ENCODE measurements around the gene PRPF39.

PRPF39 gene

DNA sequence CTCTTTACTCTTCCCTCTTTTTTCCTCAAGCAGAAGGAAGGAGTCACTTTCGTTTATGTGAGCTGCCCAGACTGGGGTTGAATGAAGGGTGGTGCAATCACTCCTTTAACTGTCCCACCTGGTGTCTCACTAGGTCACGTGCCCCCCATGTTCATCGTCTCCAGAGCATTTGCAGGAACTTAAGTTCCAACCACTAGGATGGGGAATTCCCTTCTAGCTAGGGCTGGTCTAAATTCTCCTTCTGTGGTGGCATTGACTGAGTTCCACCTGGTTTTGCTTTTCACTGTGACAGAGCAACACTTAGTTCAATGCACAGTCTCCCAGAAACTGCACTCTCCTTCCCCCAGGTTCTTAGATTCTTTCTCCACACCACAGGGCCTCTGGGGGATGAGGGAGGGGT is 61.3 kb downstream of the PRPF39 start:
- DNase-seq (ENCODE audit: low read depth): no peak
- no peak overlapping the region for H3K4me3 ChIP-seq (ENCODE audit: low read length)
- no peak for TF ChIP-seq CTCF (conservative IDR thresholded peaks at IDR 0.05; ENCODE audit: low read depth, low read length)

DNA sequence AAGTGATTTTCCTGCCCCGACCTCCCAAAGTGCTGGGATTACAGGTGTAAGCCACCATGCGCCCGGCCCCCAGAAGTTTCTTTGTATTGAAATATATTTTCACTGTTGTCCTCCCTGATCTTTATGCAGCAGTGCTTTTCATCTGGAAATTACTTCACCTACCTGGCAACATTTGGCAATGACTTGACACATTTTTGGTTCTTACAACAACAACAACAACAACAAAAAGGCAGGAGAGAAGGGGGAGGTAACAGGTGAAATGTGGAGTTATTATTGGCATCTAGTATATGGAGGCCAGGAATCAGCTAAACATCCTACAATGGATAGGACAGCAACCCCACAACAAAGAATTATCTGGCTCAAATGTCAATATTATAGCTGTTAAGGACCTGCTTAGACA is 65.7 kb downstream of the PRPF39 start:
- no peak overlapping the region for H3K4me3 ChIP-seq (ENCODE audit: low read length)
- no peak for DNase-seq (ENCODE audit: low read depth)
- no peak for TF ChIP-seq CTCF (conservative IDR thresholded peaks at IDR 0.05; ENCODE audit: low read depth, low read length)

DNA sequence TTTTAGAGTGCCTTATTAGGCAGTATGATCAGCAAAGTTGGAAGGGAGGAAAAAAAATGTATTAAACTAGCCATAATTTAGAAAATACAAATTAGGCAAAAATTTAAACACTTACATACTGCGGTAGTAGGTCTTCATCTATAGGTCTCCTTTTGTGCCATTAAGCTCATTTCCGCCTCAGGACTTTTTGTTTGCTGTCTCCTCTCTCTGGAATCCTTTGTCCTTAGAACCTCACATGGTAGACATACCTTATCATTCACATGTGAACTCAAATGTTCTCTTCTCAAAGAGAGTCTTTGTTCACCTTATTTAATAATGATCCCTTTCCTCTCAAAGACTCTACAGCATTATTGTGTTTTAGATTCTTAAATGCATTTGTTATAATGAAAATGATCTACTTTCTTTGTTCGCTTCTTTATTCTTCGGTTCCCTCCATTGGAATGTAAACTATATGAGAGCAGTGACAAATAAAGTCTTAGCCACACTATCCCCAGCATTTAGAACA is 66.5 kb downstream of the PRPF39 start:
- H3K4me3 ChIP-seq (ENCODE audit: low read length): no peak overlapping the region
- DNase-seq (ENCODE audit: low read depth): no peak
- no peak for TF ChIP-seq CTCF (conservative IDR thresholded peaks at IDR 0.05; ENCODE audit: low read depth, low read length)

DNA sequence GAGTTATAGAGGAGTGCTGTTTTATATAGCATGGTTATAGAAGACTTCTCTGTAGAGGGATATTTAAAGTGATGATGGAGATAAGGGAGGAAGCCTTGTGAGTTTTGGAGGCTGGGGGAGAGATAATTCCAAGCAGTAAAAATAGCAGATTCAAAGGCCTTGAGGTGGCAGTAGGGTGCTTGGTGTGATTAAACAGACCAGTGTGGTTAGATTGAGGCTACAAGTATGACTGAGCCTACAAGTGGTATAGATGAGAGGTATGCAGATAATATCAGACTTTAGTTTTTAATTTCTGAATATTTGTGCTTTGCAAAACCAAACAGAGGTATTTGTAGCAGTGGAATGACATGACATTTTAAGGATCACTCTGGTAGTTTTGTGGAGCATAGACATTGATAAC is 72.2 kb downstream of the PRPF39 start:
- no peak for TF ChIP-seq CTCF (conservative IDR thresholded peaks at IDR 0.05; ENCODE audit: low read depth, low read length)
- no peak overlapping the region for H3K4me3 ChIP-seq (ENCODE audit: low read length)
- no peak for DNase-seq (ENCODE audit: low read depth)

Measured in retinal pigment epithelial cell (primary cell).